Naive thymus-derived CD4-positive, alpha-beta T cell (primary cell): Measurements from ENCODE around the gene SF3B4. TPM values are rescaled to one million over a fixed set of nuclear protein-coding genes. Genes with fewer than 3 reads are reported as not detected.

Experiments used
- ATAC-seq: fragments of 150-1000 bp; cut with Tn5 transposase; 2 replicates; pipeline ENCODE4 v1.10.0; 2021; ENCODE audit warnings: mild to moderate bottlenecking, moderate library complexity
- CTCF ChIA-PET: fragments of 350-600 bp; sonication (Branson Sonifier 250); formaldehyde crosslinking; loops from one replicate; lab custom pipeline; 2021; ENCODE audit warnings: antibody characterized with exemption; lab: Charles Lee
- POLR2A ChIA-PET: fragments of 350-600 bp; sonication (Branson Sonifier 250); formaldehyde crosslinking; loops from one replicate; lab custom pipeline; 2021; ENCODE audit warnings: antibody characterized with exemption, inconsistent platforms; lab: Charles Lee
- DNase-seq, 9 donors: peaks; one replicate each; pipeline versions ENCODE4 v3.0.0 to v3.0.0-alpha.2; 2020 to 2022; ENCODE audit warnings: mixed read lengths in 1 of 9
- H3K27ac ChIP-seq: one replicate; pipeline ENCODE4 v1.7.0; 2013; ENCODE audit warnings: mild to moderate bottlenecking, low read depth, low read length, moderate library complexity
- H3K27me3 ChIP-seq, 2 donors: one replicate each; pipeline ENCODE4 v1.7.0; 2013; ENCODE audit warnings: low read length in 2 of 2, mild to moderate bottlenecking in 2 of 2, moderate library complexity in 2 of 2; ENCODE audit not compliant: control insufficient read depth in 2 of 2, insufficient read depth in 2 of 2
- H3K36me3 ChIP-seq, 3 experiments: 1 replicate in 2 of 3; 2 replicates in 1 of 3; pipeline ENCODE4 v1.7.0; 2013; ENCODE audit warnings: low read length in 3 of 3, mild to moderate bottlenecking in 3 of 3, moderate library complexity in 1 of 3; ENCODE audit not compliant: insufficient read depth in 3 of 3, control insufficient read depth in 2 of 3
- H3K4me1 ChIP-seq, 2 donors: one replicate each; pipeline ENCODE4 v1.7.0; 2013; ENCODE audit warnings: low read length in 2 of 2, mild to moderate bottlenecking in 2 of 2, moderate library complexity in 1 of 2; ENCODE audit not compliant: control insufficient read depth in 2 of 2, insufficient read depth in 2 of 2
- H3K4me3 ChIP-seq: 2 replicates; pipeline ENCODE4 v1.7.0; 2013; ENCODE audit warnings: mild to moderate bottlenecking, low read length
- H3K9me3 ChIP-seq, 3 experiments: 1 replicate in 2 of 3; 2 replicates in 1 of 3; pipeline ENCODE4 v1.7.0; 2013; ENCODE audit warnings: low read length in 3 of 3; ENCODE audit not compliant: control insufficient read depth in 2 of 3
- H3K27ac Mint-ChIP-seq, 9 donors: one replicate each; pipeline ENCODE4 v1.8.0; 2020 to 2022; ENCODE audit warnings: mixed read lengths in 9 of 9, mild to moderate bottlenecking in 8 of 9, moderate library complexity in 5 of 9, inconsistent platforms in 2 of 9
- H3K27me3 Mint-ChIP-seq, 5 donors: one replicate each; pipeline ENCODE4 v1.8.0; 2021 to 2022; ENCODE audit warnings: mixed read lengths in 5 of 5, mild to moderate bottlenecking in 1 of 5
- H3K36me3 Mint-ChIP-seq, 5 donors: one replicate each; pipeline ENCODE4 v1.8.0; 2020 to 2022; ENCODE audit warnings: mixed read lengths in 5 of 5, mild to moderate bottlenecking in 3 of 5, inconsistent platforms in 1 of 5
- H3K4me1 Mint-ChIP-seq, 7 donors: one replicate each; pipeline ENCODE4 v1.8.0; 2020 to 2022; ENCODE audit warnings: mixed read lengths in 7 of 7, mild to moderate bottlenecking in 3 of 7, inconsistent platforms in 1 of 7
- H3K4me3 Mint-ChIP-seq, 10 donors: one replicate each; pipeline ENCODE4 v1.8.0; 2020 to 2022; ENCODE audit warnings: mild to moderate bottlenecking in 10 of 10, mixed read lengths in 10 of 10, moderate library complexity in 6 of 10, inconsistent platforms in 2 of 10
- H3K9me3 Mint-ChIP-seq, 11 donors: one replicate each; pipeline ENCODE4 v1.8.0; 2020 to 2022; ENCODE audit warnings: mixed read lengths in 11 of 11, mild to moderate bottlenecking in 4 of 11, inconsistent platforms in 1 of 11, moderate library complexity in 1 of 11
- intact Hi-C, 2 donors: fragments of 100-400 bp; cut with micrococcal nuclease; formaldehyde crosslinking; loops; one replicate each; pipeline ENCODE4 v1.15.1; 2023
- polyA plus RNA-seq, 2 donors: library from polyadenylated mRNA; unstranded; fragments of 300-500 nt; fragmentation: Illumina TruSeq; gene quantifications; one replicate each; pipeline ENCODE4 v1.2.3, GENCODE V29; 2021
- total RNA-seq, 6 experiments: library from RNA in 5 of 6; stranded (reverse) in 5 of 6; gene quantifications; 1 replicate in 5 of 6; 2 replicates in 1 of 6; pipeline ENCODE4 v1.2.3 and lab custom pipeline; 2021 to 2026

The SF3B4 gene
- total and polyA plus RNA-seq, 7 experiments from 2014 or later = 39.0 to 114 (median 46.5) TPM

DNA sequence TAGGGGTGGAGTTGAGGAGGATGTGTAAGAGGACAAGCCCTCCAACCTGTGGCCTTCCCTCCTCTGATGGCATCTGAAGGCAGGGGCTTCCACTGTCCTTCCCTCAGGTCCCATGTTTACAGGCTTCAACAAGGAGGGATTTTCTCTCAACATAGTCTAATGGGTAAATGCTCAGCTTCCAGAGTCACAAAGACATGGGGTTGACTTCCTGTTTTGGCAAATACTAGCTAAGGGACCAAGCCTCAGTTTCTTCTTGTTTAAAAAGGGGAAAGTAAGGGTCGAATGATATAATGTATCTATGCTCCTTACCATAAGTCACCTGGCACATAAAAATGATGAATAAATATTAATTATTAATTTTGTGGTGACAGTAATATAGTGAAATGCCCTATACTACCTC is 13.1 kb downstream of the SF3B4 start:
- no peaks in the 10 kb centered on the region for H3K27me3 ChIP-seq
- Mint-ChIP-seq H3K36me3 (peaks cover 0 to 20% (median 6%) of the 10 kb centered on the region in 5 donors), H3K9me3 (no peaks in the 10 kb centered on the region), H3K27ac (peak overlapping the region in 4 of 9 donors; percentile 57 to 79 (median 74)), H3K4me3 (no peak overlapping the region), H3K4me1 (peaks cover 22 to 61% (median 47%) of the 10 kb centered on the region in 7 donors), H3K27me3 (no peaks in the 10 kb centered on the region)
- DNase-seq (no peak), ATAC-seq (no peak)
- no peaks in the 10 kb centered on the region for H3K36me3 ChIP-seq
- CTCF ChIA-PET = no interaction called here
- H3K4me1 ChIP-seq = peaks cover 7 to 33% of the 10 kb centered on the region in 2 donors
- H3K4me3 ChIP-seq = no peak overlapping the region
- intact Hi-C loops = no loop called here
- H3K9me3 ChIP-seq = no peaks in the 10 kb centered on the region
- POLR2A ChIA-PET = interaction anchor here (1.0 to 3.9 kb wide), 3 partner anchors 10 to 28 kb away, joined by 4 to 47 read pairs (median 8); partner anchors contain the start of gene SF3B4
- H3K27ac ChIP-seq = no peak overlapping the region

DNA sequence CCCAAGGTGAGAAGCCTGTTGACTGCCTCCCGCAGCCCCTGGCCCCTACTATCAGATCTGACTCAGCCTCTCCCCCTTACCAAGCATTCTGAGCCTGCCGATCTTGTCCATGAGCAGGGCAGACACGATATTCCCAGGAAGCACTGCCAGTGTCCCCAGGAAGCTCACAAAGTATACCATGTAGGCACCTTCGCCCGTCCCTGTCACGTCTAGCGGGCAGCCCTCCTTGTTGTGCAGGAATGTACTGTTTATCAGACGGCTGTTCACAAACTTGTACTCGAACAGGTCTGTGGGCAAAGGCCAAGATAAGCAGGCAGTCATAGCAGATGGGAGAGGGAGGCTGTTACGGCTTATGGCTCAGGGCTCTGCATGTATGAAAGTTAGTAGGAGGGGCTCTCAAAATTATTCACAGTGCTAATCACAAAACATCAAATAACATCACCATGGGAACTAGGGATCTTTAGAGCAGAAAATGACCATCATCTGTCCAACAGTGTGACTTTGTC is 21.0 kb downstream of the SF3B4 start:
- no peaks in the 10 kb centered on the region for H3K27me3 ChIP-seq
- POLR2A ChIA-PET = interaction anchor here (2.1 kb wide), 1 partner anchor 18 kb away, joined by 7 read pairs; a partner anchor contains a TSS
- CTCF ChIA-PET = interaction anchor here (0.7 kb wide), 1 partner anchor 280 kb away, joined by 3 read pairs; no protein-coding TSS in a partner anchor
- H3K27ac Mint-ChIP-seq = peak overlapping the region in 1 of 9 donors; percentile 31
- ATAC-seq (no peak), DNase-seq (no peak)
- H3K36me3 ChIP-seq = no peaks in the 10 kb centered on the region
- H3K9me3 ChIP-seq = no peaks in the 10 kb centered on the region
- no peak overlapping the region for H3K27ac ChIP-seq
- intact Hi-C loops = no loop called here
- no peaks in the 10 kb centered on the region for H3K27me3 Mint-ChIP-seq
- no peaks in the 10 kb centered on the region for H3K9me3 Mint-ChIP-seq
- H3K4me3 Mint-ChIP-seq = no peak overlapping the region
- no peaks in the 10 kb centered on the region for H3K4me1 ChIP-seq
- H3K4me3 ChIP-seq = no peak overlapping the region
- peaks cover 0 to 8% (median 3%) of the 10 kb centered on the region in 7 donors for H3K4me1 Mint-ChIP-seq
- peaks cover 0 to 22% (median 7%) of the 10 kb centered on the region in 5 donors for H3K36me3 Mint-ChIP-seq

GRCh38 chr1:149903836-149904491 is 23.6 kb downstream of the SF3B4 start:
- intact Hi-C loops = no loop called here
- CTCF ChIA-PET = no interaction called here
- peaks cover 0 to 16% (median 4%) of the 10 kb centered on the region in 5 donors for H3K36me3 Mint-ChIP-seq
- Histone ChIP-seq H3K36me3 (no peaks in the 10 kb centered on the region), H3K4me3 (no peak overlapping the region), H3K4me1 (peaks cover 0 to 6% of the 10 kb centered on the region in 2 donors), H3K27ac (no peak overlapping the region), H3K9me3 (no peaks in the 10 kb centered on the region), H3K27me3 (no peaks in the 10 kb centered on the region)
- no peaks in the 10 kb centered on the region for H3K27me3 Mint-ChIP-seq
- H3K9me3 Mint-ChIP-seq = peaks cover 0 to 4% (median 0%) of the 10 kb centered on the region in 11 donors
- H3K27ac Mint-ChIP-seq = no peak overlapping the region
- DNase-seq (no peak), ATAC-seq (no peak)
- POLR2A ChIA-PET = interaction anchor here (1.0 to 2.8 kb wide), 2 partner anchors 8 to 16 kb away, joined by 3 to 15 read pairs; a partner anchor contains a TSS
- H3K4me3 Mint-ChIP-seq = no peak overlapping the region
- H3K4me1 Mint-ChIP-seq = peaks cover 8 to 25% (median 17%) of the 10 kb centered on the region in 7 donors

- Histone ChIP-seq H3K4me3 (peak within 1 kb of the TSS; percentile 91), H3K27me3 (no peaks in the 10 kb centered on the region), H3K27ac (peak within 1 kb of the TSS; percentile 85), H3K9me3 (no peaks in the 10 kb centered on the region), H3K4me1 (peaks cover 0 to 6% of the 10 kb centered on the region in 2 donors), H3K36me3 (no peaks in the 10 kb centered on the region)
- ATAC-seq (peak; percentile 99), DNase-seq (peak; percentile 59 to 83 (median 71))
- peaks cover 0 to 7% (median 4%) of the 10 kb centered on the region in 5 donors for H3K36me3 Mint-ChIP-seq
- intact Hi-C loops = loop anchor here (1.0 to 10.0 kb wide), 6 partner anchors 11 to 265 kb away; partner anchors contain the start of genes SF3B4 (in 2 of the 2), SV2A (in 2 of the 2) and VPS45 (in 1 of the 2)
- H3K27ac Mint-ChIP-seq = peak within 1 kb of the TSS; percentile 86 to 96 (median 93)
- H3K4me3 Mint-ChIP-seq = peak within 1 kb of the TSS; percentile 85 to 97 (median 90)
- H3K27me3 Mint-ChIP-seq = no peaks in the 10 kb centered on the region
- ChIA-PET CTCF (no interaction called here), POLR2A (interaction anchor here (0.7 to 10.8 kb wide), 7 partner anchors 13 to 336 kb away, joined by 4 to 214 read pairs (median 5); partner anchors contain the start of gene SF3B4)
- H3K4me1 Mint-ChIP-seq = peaks cover 11 to 27% (median 20%) of the 10 kb centered on the region in 7 donors
- peaks cover 0 to 5% (median 0%) of the 10 kb centered on the region in 11 donors for H3K9me3 Mint-ChIP-seq
These were observed 27.9 kb downstream of the SF3B4 start, which contains the start of gene BOLA1 for GRCh38 chr1:149899460-149900284. Gene BOLA1 (plus strand): TSS chr1:149899568. CDS start chr1:149900060, 492 bp downstream.

DNA sequence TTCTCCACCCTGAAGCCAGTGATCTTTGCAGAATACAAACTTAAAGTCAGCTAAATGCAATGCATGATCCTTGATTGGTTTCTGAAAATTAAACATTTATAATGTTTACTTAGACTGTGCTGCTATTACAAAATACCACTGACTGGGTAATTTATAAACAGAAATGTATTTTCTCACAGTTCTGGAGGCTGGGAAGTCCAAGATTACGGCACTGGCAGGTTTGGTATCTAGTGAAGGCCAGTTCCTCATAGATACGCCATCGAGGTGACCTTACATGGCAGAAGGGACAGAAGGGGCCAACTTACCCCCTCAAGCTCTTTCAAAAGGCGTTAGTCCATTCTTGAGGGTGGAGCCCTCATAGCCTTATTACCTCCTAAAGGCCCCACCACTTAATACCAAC is 31.0 kb downstream of the SF3B4 start:
- Mint-ChIP-seq H3K9me3 (peaks cover 0 to 5% (median 0%) of the 10 kb centered on the region in 11 donors), H3K4me3 (no peak overlapping the region), H3K36me3 (no peaks in the 10 kb centered on the region), H3K27me3 (peaks cover 0 to 4% (median 0%) of the 10 kb centered on the region in 5 donors), H3K4me1 (peaks cover 8 to 24% (median 20%) of the 10 kb centered on the region in 7 donors), H3K27ac (no peak overlapping the region)
- Histone ChIP-seq H3K9me3 (no peaks in the 10 kb centered on the region), H3K4me1 (peaks cover 0 to 6% of the 10 kb centered on the region in 2 donors), H3K27ac (no peak overlapping the region), H3K27me3 (no peaks in the 10 kb centered on the region), H3K36me3 (no peaks in the 10 kb centered on the region), H3K4me3 (no peak overlapping the region)
- intact Hi-C loops = loop anchor here in 1 of 2 donors (10.0 kb wide), 1 partner anchor 268 kb away; no protein-coding TSS in a partner anchor
- ChIA-PET CTCF (interaction anchor here (0.6 kb wide), 1 partner anchor 8 kb away, joined by 4 read pairs; a partner anchor contains a TSS), POLR2A (interaction anchor here (10.8 kb wide), 1 partner anchor 10 kb away, joined by 214 read pairs; a partner anchor contains a TSS)
- ATAC-seq (no peak), DNase-seq (no peak)

- Mint-ChIP-seq H3K4me3 (no peak overlapping the region), H3K9me3 (no peaks in the 10 kb centered on the region), H3K4me1 (peaks cover 0 to 7% (median 0%) of the 10 kb centered on the region in 7 donors), H3K27ac (no peak overlapping the region), H3K27me3 (no peaks in the 10 kb centered on the region), H3K36me3 (no peaks in the 10 kb centered on the region)
- ChIA-PET POLR2A (interaction anchor here (0.6 to 9.2 kb wide), 18 partner anchors 9 to 345 kb away, joined by 3 to 547 read pairs (median 14); partner anchors contain the start of genes BOLA1, OTUD7B and SF3B4), CTCF (interaction anchor here (1.0 to 1.2 kb wide), 2 partner anchors 8 to 73 kb away, joined by 4 read pairs; no protein-coding TSS in a partner anchor)
- Histone ChIP-seq H3K4me1 (peaks cover 11 to 17% of the 10 kb centered on the region in 2 donors), H3K27me3 (no peaks in the 10 kb centered on the region), H3K9me3 (no peaks in the 10 kb centered on the region), H3K27ac (peak overlapping the region; percentile 93), H3K4me3 (peak overlapping the region; percentile 97), H3K36me3 (no peaks in the 10 kb centered on the region)
- DNase-seq (peak in 1 of 9 donors; percentile 21), ATAC-seq (no peak)
- intact Hi-C loops = loop anchor here (1.0 to 2.0 kb wide), 9 partner anchors 10 to 347 kb away; partner anchors contain the start of genes BOLA1 (in 2 of the 2), SF3B4 (in 2 of the 2), ANP32E (in 1 of the 2) and SV2A (in 1 of the 2)
These were observed 38.7 kb downstream of the SF3B4 start for GRCh38 chr1:149888999-149889289.
